Stimulated activated CD4-positive, alpha-beta T cell treated with anti-CD3 and anti-CD28 coated beads, Interleukin-4, amount 100 ng/mL, for 4 hours (primary cell): Measurements from ENCODE around the gene ART5.
"Not testable (repeated sequence)": the region's sequence is repeated elsewhere in the genome, so short reads cannot be mapped to it uniquely, and the experiment has no call there.

Experiments used
- DNase-seq, 2 experiments: peaks; one replicate each; pipeline ENCODE4 v3.0.0-alpha.2; 2020

ART5 gene

DNA sequence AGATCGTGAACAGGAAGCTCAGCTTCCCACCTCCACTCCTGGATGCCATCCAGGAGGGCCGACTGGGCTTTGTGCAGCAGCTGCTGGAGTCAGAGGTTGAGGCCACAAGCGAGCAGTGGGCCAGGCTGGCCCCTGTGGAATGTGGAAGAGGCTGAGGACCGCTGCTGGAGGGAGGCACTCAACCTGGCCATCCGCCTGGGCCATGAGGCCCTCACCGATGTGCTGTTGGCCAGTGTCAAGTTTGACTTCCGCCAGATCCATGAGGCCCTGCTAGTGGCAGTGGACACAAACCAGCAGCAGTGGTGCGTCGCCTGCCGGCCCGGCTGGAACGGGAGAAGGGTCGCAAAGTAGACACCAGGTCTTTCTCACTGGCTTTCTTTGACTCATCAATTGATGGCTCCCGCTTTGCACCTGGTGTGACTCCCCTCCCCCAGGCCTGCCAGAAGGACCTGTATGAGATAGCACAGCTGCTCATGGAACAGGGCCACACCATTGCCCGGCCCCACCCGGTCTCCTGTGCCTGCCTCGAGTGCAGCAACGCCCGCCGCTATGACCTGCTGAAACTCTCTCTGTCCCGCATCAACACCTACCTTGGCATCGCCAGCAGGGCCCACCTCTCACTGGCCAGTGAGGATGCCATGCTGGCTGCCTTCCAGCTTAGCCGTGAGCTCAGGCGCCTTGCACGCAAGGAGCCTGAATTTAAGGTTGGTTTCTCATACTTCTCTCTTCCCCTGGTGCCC is 24.9 kb downstream of the ART5 start:
- DNase-seq, result no peak

DNA sequence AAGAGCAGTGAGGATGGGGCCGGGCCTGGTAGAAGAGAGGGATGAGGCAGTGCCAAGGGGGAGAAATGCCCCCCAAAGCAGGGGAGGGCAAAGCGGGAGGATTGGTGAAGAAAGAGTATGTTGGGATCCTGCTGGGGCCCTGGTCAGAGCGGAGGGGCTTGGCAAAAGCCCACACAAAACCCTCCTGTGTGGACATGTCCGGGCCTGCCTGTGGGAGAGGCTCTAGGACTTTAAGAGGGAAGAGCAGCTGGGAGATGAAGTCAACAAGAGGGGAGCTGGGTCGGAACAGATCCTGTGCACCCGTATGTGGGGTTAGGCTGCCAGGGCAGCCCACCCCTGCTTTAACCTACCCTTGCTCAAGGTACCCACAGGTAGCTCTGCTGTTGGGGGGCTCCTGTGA is 25.8 kb downstream of the ART5 start:
- no peak for DNase-seq

DNA sequence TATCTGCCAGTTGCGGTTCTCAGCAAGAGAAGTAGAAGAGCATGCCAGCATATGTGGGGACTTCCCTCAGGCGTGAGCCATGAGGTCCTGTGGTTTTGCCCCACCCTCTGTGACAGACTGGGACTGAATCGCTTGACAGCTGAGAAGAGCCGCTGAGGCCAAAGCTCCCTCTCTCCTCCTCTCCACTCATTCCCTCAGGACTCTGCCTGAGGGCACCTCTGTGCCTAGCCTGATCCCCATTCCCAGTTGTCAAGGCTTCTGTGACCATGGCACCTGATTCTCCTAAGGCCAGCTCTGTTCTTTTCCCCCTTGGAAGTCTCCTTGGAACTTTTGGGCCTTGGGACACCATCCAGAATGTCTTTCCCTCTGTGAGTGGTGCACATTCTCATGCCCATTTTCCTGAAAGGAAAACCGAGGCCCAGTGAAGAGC is 27.0 kb downstream of the ART5 start:
- DNase-seq, result peak; percentile 31 to 48

DNA sequence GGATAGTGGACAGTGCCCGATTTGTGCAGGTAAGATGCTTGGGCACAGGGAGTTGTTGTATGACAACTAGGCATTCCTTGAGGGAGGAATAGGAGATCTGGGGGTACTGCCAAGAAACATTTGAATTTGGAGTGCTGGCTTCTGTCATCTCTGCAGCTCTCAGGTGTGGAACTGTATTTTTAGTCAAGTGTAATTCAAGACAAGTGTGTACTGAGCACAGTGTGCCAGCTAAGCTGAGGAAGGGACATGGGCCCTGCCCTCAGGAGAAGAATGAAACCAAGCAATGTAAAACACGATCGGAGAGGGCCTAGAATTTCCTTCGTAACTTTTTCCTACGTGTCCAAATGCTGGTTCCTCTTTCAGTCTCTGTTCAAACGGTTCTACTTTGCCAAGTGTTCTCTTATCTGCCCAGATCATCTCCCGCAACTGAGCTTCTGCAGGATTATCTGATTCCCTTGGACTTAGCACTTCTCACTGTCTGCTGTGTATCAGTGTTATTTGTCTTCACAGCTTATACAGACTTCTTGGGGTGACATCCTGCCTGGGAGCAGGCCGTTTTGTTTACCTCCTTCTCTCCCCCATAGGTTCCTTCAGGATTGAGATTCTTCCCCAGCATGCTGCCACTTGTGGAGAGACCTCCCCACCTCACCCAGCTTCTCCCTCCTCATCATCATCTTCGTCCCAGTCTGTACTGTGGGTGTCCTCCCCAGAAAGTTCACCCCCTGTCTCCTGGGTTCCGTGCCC is 27.6 kb downstream of the ART5 start:
- no peak for DNase-seq

DNA sequence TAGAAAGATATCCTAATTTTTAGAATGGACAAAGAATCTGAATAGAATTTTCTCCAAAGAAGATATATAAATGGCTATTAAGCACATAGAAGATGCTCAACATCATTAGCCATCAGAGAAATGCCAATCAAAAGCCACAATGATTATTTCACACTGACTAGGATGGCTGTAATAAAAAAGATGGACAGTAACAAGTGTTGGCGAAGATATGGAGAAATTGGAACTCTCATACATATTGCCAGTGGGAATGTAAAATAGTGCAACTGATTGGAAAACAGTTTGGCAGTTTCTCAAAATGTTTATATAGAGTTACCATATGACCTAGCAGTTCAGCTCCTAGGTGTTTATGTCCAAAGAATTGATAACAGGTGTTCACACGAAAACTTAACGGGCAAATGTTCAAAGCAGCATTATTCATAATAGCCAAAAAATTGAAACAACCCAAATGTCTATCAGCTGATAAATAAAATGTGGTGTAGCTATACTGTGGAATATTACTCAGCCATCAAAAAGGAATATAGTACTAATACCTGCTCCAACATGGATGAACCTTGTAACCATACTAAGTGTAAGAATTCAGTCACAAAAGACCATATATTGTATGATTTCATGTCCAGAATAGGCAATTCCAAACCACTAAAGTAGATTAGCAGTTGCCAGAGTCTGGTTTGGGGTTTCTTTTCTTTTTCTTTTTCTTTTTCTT is 29.7 kb downstream of the ART5 start:
- no peak for DNase-seq

DNA sequence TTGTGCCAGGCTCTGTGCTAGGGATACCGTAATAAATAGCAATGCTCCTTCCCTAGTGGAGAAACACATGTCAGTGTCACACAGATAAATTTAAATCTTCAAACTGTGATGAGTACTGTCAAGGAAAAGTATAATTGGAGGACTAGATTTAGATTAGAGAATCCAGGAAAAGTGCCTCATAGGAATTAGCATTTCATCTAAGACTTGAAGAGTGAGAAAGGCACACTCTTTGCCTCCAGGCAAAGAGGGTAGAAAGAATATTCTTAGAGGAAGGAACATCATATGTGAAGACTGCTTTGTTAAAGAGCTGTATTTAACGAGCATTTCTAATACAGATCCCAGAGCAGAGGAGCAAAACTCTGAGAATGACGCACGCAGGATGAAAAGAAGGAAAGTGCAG is 30.9 kb downstream of the ART5 start:
- no peak for DNase-seq

DNA sequence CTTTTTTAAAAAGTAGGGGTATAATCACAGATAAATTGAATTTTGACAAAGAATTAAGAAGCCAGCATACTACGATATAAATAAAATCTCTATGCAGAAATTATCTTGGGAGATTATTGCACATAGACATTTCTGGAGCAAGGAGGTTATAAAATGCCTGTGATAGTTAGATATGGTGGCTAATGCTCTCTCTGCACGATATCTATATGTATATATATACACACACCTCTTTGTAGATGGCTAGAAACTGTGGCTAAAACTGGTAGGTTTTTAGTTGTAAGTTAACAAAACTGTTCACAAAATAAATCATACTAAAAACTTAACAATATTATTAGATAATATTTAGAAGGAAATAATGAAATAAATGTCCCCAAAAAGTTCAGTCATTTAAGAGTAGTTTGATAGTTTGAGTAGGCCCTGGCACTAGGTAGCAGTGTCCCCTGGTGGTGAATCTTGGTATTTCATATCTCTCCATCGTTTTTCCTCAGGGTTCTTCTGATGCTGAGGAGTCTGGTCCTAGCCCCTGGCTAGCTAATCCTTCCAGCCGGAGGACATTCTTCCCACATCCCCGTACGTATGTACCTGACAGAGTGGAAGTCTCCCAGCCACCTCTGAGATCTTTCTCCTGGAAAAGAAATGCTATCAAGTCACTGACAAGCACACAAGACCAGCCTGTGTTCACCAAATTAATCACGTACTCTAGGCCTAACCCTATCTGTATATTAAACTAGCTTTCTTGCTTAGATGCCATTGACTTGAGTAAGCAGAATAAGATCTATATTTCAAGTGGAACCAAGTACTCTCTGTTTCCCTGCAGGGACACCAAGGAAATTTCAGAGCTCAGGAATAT is 32.2 kb downstream of the ART5 start:
- DNase-seq, result no peak

DNA sequence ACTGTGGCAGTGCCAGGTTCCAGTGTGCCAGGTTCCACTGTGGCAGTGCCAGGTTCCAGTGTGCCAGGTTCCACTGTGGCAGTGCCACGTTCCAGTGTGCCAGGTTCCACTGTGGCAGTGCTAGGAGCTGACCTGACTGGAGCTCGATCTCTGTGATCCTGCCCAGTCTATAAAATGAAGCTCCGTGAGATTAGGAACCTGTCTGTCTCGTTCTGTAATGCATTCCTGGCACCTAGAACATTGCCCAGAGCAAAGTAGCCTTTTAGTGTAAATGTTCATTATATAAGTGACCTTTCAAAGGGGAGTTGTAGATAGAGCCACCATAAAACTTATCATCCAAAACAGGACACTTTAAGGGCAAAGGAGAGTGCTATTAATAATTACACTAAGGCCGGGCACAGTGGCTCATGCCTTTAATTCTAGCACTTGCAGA is 36.0 kb downstream of the ART5 start:
- DNase-seq, result no peak

DNA sequence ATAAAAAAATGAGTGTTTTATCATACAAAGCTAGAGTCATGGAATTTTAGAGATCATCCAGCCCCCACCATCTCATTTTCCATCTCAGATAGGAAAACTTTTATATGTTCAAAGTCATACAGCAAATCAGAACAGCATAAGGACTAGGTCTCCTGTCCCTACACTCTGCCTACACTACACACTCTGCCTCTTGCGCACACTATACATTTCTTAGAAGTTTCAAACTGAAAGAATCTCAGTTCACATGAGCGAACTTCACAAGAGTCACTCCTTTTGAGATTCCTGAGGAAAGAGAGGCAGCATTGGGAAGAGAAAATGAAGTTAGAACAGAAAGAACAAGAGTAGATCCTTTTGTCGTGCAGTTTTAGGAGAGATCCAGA is 36.5 kb downstream of the ART5 start:
- DNase-seq, result no peak

DNA sequence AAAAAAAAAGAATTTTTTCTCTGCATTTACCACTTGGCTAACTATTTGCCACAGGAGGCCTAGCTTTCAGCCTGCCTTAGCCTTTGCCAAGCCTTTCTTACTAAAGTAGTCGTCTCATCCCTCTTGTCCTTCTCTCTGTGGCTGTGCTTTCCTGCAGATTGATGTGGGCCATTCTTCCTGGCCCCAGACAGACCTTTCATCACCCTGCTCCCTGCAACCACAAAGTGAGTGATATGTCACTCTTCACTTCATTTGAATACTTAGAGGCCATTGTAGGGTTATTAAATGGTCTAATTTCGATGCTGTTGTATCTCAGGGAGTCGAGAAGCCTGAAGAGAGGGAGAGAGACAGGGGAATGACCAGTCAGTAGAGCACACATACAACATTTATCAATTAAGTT is 37.6 kb downstream of the ART5 start:
- no peak for DNase-seq

DNA sequence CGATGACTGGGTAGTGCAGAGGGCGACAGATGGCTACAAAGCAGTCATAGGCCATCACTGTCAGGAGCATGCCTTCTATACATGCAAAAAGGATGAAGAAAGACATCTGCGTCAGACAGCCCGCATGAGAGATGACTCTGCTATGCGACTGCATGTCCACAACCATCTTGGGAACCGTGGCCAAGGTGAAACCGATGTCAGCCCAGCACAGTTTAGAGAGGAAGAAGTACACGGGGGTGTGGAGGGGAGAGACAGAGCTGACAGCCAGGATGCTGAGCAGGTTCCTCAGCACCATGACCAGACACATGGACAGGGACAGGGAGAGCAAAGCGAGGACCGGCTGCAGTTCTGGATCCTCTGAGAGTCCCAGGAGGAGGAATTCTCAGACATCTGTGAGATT is 41.6 kb downstream of the ART5 start:
- not testable (repeated sequence) for DNase-seq

DNA sequence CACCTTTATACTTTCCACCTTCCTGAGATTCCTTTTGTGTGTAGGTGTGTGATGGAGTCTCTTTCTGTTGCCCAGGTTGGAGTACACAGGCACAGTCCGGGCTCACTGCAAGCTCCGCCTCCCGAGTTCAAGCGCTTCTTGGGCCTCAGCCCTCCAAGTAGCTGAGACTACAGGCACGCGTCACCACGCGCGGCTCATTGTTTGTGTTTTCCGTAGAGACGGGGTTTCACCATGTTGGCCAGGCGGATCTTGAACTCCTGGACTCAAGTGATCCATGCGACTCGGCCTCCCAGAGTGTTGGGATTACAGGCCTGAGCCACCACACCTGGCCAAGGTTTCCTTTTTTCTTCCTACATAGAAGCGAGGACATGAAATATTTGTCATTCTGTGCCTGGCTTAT is 44.0 kb downstream of the ART5 start:
- DNase-seq, result not testable (repeated sequence)

DNA sequence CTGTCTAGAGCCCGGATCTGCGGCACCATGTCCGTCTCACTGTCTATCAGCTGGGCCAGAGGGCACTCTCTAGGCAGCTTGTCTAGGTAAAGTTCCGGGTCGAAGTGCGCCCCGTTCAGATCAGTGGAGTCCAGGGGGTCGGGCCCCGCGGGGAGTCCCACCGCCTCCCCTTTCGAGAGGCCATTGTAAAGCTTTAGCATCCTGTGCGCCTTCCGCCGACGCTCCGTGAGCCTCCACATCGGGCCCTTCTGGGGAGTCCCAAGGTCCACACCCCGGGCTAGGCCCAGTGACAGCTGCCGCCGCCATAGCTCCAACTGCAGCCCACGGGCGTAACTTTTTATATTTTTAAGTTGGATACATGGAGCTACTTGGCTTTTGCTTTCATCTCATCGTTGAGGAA is 50.5 kb downstream of the ART5 start:
- DNase-seq, result not testable (repeated sequence)

DNA sequence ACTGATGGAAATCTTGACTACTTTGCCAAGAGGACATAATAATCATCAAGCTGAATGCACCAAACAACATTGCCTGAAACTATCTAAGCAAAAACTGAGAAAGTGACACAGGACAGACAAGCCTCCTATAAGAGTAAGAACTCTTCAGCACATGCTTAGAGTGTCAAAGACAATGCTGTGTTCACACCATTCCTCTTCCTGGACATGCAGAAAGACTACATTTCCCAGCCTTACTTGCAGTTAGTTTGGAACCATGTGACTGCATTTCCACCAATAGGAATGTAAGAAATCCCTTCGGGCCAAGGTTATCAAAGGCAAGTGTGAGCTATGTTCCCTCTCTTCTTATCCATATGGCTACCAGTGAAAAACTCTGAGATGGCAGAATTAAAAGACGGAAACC is 51.6 kb downstream of the ART5 start:
- not testable (repeated sequence) for DNase-seq

DNA sequence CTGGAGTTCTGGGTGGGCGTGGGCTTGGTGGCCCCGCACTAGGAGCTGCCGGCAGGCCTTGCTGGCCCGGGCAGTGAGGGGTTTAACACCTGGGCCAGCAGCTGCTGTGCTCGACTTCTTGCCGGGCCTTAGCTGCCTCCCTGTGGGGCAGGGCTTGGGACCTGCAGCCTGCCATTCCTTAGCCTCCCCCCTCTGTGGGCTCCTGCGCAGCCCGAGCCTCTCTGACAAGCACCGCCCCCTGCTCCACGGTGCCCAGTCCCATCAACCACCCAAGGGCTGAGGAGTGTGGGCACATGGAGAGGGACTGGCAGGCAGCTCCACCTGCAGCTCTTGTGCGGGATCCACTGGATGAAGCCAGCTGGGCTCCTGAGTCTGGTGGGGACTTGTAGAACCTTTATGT is 53.0 kb downstream of the ART5 start:
- not testable (repeated sequence) for DNase-seq
